Measurements from ENCODE around the gene VPS11. TPM values are rescaled to one million over a fixed set of nuclear protein-coding genes. Genes with fewer than 3 reads are reported as not detected.

The VPS11 gene
- 30.1 and 31.1 TPM in 2 replicates for total RNA-seq

DNA sequence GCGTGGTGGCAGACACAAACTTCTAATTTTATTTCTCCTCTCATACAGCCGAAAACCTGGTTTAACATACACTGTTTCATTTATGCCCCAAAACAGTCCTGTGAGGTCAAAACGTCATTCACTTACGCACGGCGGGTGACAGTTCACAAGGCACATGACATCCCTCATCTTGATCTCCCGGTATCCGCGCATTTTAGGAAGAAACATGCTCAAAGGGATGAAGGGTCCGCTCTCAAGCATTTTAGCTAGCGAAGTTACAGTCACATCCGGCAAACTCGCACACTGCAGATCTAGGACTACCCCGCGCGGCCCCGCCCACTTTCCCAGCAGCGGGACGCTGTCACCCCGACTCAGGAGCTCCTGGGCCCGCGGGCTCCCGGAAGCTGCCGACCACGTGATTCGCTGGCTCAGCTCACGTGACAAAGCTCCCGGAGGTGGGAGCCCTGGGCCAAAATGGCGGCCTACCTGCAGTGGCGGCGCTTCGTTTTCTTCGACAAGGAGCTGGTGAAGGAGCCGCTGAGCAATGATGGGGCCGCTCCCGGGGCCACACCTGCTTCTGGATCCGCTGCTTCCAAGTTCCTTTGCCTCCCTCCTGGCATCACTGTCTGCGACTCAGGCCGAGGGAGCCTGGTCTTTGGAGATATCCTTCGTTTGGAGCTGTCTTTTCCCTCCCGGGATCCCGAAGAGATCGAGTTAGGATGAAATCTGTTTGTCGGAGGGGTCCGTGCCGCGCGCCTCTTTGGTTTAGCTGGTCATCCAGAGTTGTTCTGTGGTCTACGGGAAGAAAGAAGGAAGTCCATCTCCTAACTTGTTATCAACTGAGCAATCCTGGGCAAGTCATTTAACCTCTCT, at the start of gene VPS11:
TSS of gene VPS11 (plus strand) at position 448 of the 852 bp plus-strand sequence. CDS start at position 454, 6 bp downstream.

DNA sequence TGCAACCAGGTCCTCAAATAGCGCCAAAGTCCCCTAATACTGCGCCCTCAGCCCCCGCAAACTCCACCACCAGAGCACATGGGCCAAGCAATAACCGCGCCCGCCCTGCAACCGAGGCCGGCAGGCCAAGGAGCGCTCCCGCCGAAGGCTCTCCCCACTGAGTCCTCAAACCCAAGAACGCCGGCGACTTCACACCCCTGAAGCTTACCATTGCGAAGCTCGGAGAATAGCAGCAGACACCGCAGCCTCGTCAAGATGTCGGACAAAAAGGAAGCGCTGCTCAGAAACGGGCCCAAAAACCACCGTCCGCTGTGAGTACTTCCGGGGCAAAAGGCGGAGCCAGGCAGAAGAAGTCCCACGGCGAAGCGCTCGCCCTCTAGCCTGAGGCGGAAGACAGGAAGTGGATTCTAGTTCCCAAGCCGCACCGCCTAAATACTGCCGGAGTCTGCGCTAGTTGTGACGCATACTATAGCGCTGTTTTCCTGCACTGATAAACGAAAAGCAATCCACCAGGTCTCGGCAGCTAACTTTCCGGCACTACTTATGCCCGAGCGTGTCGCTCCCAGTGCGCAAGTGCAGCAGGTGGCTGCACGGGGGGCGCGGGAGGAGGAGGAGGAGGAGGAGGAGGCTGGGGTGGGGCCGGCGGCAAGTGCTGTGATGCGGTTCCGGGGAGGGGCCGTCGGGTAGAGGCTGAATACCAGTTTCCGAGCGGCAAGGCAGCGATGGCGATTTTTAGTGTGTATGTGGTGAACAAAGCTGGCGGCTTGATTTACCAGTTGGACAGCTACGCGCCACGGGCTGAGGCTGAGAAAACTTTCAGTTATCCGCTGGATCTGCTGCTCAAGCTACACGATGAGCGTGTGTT, 49.3 kb upstream of the VPS11 start, which contains the start of the genes RPS25 and TRAPPC4:
TSS of gene RPS25 (minus strand) at position 270 of the 865 bp plus-strand sequence. CDS start at position 211, 59 bp downstream.
TSS of gene TRAPPC4 (plus strand) at position 693 of the 865 bp plus-strand sequence. CDS start at position 723, 30 bp downstream.

DNA sequence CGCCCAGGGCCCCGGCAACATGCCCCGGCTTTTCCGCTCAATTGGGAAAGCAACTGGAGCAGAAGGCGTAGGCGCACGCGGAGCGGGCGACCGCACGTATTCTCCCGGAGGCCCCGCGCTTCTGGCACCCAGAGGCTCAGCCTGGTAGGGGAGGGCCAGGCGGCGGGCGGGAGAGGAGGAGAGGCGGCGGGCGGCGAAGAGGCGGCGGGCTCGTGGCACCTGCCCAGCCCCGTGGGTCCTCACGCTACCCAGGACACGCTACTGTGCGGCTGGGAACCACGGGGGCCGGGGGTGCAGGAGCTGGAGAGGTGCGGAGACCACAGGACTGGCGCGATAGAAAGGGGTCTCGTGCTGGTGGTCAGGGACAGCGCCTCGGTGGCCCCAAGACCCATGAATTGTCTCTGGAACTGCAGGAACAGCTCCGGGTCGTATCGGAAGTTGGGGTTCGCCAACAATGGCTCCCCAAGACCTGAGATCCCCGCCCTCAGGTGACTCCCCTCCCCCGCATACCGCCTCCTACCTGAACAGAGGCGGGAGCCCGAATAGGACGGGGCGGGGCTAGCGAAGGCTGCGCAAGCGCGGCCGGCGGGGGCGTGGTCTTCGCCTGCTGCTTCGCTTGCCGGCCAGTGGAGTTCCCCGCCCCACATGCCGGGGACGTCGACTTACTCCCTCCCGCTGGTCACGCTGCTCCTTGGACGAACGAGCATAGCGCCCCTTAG, 37.1 kb upstream of the VPS11 start, which contains the start of gene SLC37A4:
TSS of gene SLC37A4 (minus strand) at position 549 of the 719 bp plus-strand sequence.

DNA sequence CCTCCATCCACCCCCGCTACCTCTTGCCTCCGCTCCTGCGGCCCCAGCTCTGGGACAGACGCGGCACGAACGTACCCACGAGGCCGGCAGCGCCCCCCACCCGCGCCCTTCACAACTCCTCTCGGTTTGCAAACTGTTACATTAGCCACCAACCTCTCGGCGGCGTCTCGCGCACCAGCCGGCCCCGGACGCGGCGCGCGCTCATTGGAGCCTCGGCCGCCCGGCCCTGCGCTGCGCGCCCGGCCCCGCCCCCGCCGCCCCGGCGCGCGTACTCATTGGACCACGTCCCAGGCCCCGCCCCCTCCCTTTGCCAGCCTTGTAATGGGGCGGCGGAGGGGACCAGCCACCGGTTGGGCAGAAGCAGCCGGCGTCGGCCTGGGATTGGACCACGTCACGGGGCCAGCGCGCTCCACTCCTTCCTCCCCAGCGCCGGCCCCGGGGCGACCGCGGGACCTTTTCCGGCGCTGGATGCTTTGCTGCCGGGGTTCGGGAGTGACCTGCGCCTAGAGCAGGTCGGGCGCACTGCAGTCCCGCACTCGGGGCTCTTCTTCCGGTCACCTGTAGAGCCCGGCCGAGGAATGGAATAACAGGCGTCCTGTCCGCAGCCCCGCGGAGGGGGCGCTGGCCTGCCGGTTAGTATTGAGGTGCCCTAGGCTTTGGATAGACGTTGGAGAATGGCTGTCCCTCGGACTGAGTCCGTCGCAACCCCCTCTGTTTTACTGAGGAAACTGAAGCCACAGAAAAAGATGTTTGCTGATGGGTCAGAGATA, 10.4 kb upstream of the VPS11 start, which contains the start of gene HYOU1:
TSS of gene HYOU1 (minus strand) at position 206 of the 770 bp plus-strand sequence. CDS start 1,045 bp downstream, outside the sequence.

DNA sequence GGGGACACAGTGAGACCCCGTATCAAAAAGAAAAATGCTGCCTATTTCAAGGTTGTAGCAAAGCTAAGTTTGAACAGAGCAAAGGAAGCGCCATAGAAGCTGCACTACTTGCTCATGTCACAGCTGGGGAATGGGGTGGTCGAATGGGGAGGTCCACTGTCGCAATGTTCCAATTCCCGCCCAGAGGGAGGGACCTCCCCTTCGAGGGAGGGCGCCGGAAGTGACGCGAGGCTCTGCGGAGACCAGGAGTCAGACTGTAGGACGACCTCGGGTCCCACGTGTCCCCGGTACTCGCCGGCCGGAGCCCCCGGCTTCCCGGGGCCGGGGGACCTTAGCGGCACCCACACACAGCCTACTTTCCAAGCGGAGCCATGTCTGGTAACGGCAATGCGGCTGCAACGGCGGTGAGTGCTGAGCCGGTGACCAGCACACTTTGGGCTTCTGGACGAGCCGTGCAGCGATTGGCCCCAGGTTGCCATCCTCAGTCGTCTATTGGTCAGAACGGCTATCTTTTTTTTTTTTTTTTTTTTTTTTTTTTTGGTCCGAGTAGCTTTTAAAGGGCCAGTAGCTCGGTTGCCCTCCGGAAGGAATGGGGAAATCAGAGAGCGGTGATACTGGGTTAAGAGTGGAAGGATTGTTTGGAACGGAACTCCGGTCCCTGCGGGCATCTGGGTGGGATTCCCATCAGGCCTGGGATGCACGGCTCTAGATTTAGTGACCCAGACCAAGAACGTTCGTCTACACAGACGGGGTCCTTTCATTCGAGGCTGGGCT, 17.2 kb downstream of the VPS11 start, which contains the start of gene HMBS:
TSS of gene HMBS (plus strand) at position 219 of the 774 bp plus-strand sequence. CDS start at position 372, 153 bp downstream.

DNA sequence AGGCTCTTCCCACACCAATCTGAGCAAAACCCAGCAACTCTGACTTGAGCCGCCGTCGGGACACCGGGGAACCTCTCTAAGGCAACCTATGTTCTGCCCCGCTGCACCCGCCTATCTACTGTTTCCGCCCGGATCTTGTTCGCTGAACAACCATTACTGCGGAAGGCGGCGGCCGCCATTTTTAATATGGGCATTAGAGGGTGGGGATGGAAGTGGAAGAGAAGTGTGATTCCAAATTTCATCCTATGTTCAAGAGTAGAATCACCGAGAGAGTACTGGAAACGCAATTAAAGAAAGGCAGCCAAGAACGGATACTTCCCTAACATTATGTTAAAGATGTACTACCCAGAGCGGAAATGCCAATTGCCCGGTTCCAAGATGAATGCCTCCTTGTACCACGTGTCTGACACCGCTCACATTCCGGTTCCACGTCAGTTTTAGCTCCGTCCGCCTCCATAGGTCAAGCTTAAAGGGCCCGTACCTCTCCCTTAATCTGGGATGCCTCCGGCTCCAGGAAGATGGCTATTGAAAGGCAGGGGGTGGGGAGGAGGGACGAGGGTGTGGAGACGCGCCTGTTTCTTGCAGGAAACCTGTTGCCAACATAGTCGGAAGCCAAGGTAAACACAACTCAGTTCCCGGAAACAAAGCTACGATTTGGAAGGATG, 34.3 kb downstream of the VPS11 start, which contains the start of gene DPAGT1:
TSS of gene DPAGT1 (minus strand) at position 95 of the 665 bp plus-strand sequence. CDS start 198 bp downstream, outside the sequence.

DNA sequence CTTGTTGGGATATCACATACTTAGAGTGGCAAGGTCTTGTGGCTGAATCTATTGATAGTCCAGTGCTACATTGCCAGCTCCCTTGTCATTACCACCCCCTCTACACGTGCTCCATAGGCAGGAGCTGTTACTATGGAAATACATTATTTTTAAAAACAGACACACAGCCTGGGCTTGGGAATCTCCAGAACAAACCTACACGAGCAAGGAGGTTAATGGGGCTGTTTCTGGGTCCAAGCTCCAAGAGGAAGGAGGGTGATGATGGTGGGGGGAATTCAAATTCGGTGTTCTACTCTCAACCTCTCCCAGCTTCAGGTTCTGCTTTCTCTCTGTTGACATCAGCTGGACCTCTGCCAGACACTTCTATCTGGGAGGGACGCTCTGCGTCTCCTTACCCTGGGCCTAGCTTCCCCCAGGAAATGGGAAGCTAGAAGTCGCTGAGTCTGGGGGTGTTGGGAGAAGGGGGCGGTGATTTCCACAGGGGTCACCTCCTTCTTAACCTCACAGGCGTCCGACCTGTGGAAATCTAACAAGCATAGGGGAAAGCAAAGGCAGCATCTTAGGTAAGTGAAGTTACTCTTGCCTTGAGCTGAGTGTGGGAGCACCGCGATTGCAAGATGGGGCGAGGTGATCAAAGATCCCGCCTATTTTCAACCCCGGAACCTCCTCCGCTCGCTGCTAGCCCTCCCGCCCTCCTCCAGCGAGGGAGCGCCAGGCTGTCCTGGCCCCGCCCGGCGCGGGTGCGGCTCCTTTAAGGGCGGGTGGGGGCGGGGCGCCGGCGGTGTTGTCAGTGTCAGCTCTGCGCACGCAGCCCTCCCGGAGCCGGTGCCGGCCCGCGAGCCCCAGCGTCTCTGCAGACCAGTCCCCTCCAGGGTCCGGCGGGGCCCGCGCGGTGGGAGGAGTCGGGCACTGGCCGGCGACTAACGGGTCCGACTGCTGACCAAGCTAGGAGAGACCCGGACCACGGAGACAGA, 39.2 kb downstream of the VPS11 start, which contains the start of gene C2CD2L:
TSS of gene C2CD2L (plus strand) at position 781 of the 974 bp plus-strand sequence. CDS start 398 bp downstream, outside the sequence.

DNA sequence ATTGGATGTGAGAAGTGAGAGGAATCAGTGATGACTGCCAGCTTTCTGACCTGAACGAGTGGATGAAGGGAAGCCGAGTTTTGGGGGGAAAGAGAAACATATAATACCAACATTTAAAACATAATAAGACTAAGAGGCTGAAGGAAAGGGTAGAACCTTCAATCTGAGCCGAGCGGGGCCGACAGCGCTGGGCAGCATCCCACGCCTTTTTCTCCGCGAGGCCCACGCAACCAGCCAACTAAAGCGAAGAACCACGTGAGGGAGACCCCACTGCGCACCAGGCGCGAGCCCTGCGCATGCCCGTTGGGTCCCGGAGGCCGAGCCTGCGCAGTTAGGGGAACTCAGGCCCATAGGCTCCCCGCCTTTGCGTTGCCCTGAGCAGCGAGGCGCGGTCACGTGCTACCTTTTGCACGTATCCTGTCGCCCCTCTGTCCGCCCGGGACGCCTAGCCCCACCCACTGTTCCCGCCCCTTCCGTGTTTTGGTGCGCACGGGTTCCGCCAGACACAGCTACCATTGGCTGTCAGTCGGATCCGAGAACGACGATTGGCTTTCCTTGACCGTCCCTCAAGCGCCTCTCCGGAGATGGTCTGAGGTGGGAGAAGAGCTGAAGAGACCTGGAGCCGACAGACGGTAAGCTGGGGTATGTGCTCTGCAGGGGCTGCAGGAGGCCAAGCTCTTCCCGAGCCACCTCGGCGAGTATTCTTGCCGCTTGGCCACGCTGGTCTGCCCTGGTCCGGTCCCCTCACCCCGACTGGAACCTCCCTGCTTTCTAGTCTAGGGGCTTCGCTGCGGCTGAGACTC, 53.6 kb downstream of the VPS11 start, which contains the start of gene HINFP:
TSS of gene HINFP (plus strand) at position 573 of the 803 bp plus-strand sequence. CDS start 5,365 bp downstream, outside the sequence.

Other genes starting within 250 kb of the VPS11 start
- not detected in 2 replicates for gene CXCR5, start 183.9 kb upstream of the VPS11 start, total RNA-seq
- 15.9 and 17.7 TPM in 2 replicates for gene BCL9L, start 141.9 kb upstream of the VPS11 start, total RNA-seq
- not detected in 2 replicates for gene UPK2, start 111.5 kb upstream of the VPS11 start, total RNA-seq
- gene FOXR1, start 96.1 kb upstream of the VPS11 start, total RNA-seq, result not detected in 2 replicates
- gene CENATAC, start 69.7 kb upstream of the VPS11 start, total RNA-seq, result 30.7 and 39.7 TPM in 2 replicates
- gene RPS25, start 49.5 kb upstream of the VPS11 start, total RNA-seq, result 898 and 970 TPM in 2 replicates
- gene TRAPPC4, start 49.1 kb upstream of the VPS11 start, total RNA-seq, result 84.5 and 96.3 TPM in 2 replicates
- 13.7 and 14.7 TPM in 2 replicates for gene SLC37A4, start 36.9 kb upstream of the VPS11 start, total RNA-seq
- gene HYOU1, start 10.6 kb upstream of the VPS11 start, total RNA-seq, result 205 and 414 TPM in 2 replicates
- 16.0 and 22.8 TPM in 2 replicates for gene HMBS, start 17.1 kb downstream of the VPS11 start, total RNA-seq
- gene DPAGT1, start 34.0 kb downstream of the VPS11 start, total RNA-seq, result 15.3 and 28.6 TPM in 2 replicates
- 3.3 and 4.7 TPM in 2 replicates for gene C2CD2L, start 39.5 kb downstream of the VPS11 start, total RNA-seq
- gene HINFP, start 53.8 kb downstream of the VPS11 start, total RNA-seq, result 12.4 and 17.2 TPM in 2 replicates
- gene ABCG4, start 81.2 kb downstream of the VPS11 start, total RNA-seq, result under 0.01 and 0.12 TPM in 2 replicates
- 9.6 and 15.2 TPM in 2 replicates for gene NLRX1, start 100.9 kb downstream of the VPS11 start, total RNA-seq
- gene NHERF4, start 117.7 kb downstream of the VPS11 start, total RNA-seq, result not detected in 2 replicates
- gene CBL, start 138.5 kb downstream of the VPS11 start, total RNA-seq, result 11.0 and 11.4 TPM in 2 replicates
- gene MCAM, start 249.3 kb downstream of the VPS11 start, total RNA-seq, result 20.5 and 27.0 TPM in 2 replicates

Measured in uterine smooth muscle cell (primary cell).